ENCODE data around the gene ZBTB44.

The ZBTB44 gene

GRCh38 chr11:130178441-130179339 lies 136.0 kb downstream of the ZBTB44 start:
- no peak for DNase-seq (ENCODE audit: low read depth in 1 of 2, low spot score in 1 of 2)

- no peak for DNase-seq (ENCODE audit: low read depth in 1 of 2, low spot score in 1 of 2)
Observed at GRCh38 chr11:130177782-130178181, 136.9 kb downstream of the ZBTB44 start.

Measured in stimulated activated CD4-positive, alpha-beta T cell treated with anti-CD3 and anti-CD28 coated beads, Interleukin-15, amount 100 ng/mL, for 1 hour (primary cell).